K562 (cell line): ENCODE results near the gene ZBTB16. TPM values are rescaled to one million over a fixed set of nuclear protein-coding genes. Genes with fewer than 3 reads are reported as not detected.
A peak's percentile ranks its signal among the peaks of the same experiment; 100 is the strongest.

Source experiments
- CBFA2T2 ChIP-seq: fragments of 450-650 bp; conservative IDR thresholded peaks from 2 replicates; pipeline ENCODE4 v1.6.1; 2017; ENCODE audit warnings: mild to moderate bottlenecking
- CC2D1A ChIP-seq: fragments of 450-650 bp; IDR thresholded peaks from 2 replicates; pipeline ENCODE4 v1.6.1; 2017; ENCODE audit warnings: mild to moderate bottlenecking
- FOXK1 ChIP-seq: sonication (generic); formaldehyde crosslinking; IDR thresholded peaks from 2 replicates; pipeline ENCODE4 v1.8.0; 2022; ENCODE audit warnings: missing genetic modification reagents, mild to moderate bottlenecking, borderline replicate concordance
- GATAD2B ChIP-seq: fragments of 450-650 bp; IDR thresholded peaks from 2 replicates; pipeline ENCODE4 v1.6.1; 2017; ENCODE audit warnings: mild to moderate bottlenecking, borderline replicate concordance
- IRF2 ChIP-seq: sonication (generic); formaldehyde crosslinking; IDR thresholded peaks from 2 replicates; pipeline ENCODE4 v1.8.1; 2022; ENCODE audit warnings: mild to moderate bottlenecking, missing genetic modification reagents
- KDM5B ChIP-seq: fragments of 200-600 bp; sonication (generic); IDR thresholded peaks from 2 replicates; pipeline ENCODE4 v1.6.1; 2012; ENCODE audit warnings: low read depth, mild to moderate bottlenecking, moderate library complexity, low read length, control low read depth, inconsistent platforms; ENCODE audit not compliant: insufficient replicate concordance
- KHSRP ChIP-seq: fragments of 450-650 bp; IDR thresholded peaks from 2 replicates; pipeline ENCODE4 v1.6.1; 2017
- KLF10 ChIP-seq: fragments of 250-450 bp; sonication (Bioruptor Pico); IDR thresholded peaks from 2 replicates; pipeline ENCODE4 v1.6.1; 2021; ENCODE audit warnings: matching md5 sums
- KLF13 ChIP-seq: fragments of 450-650 bp; IDR thresholded peaks from 2 replicates; pipeline ENCODE4 v1.6.1; 2016; ENCODE audit warnings: missing genetic modification characterization, low read depth, mild to moderate bottlenecking, missing compliant biosample characterization, moderate library complexity, borderline replicate concordance
- MBD2 ChIP-seq: sonication (generic); IDR thresholded peaks from 2 replicates; pipeline ENCODE4 v1.6.1; 2016; ENCODE audit warnings: low read depth, borderline replicate concordance
- SRSF1 ChIP-seq: fragments of 200-400 bp; formaldehyde crosslinking; IDR thresholded peaks from 2 replicates; pipeline ENCODE4 v1.6.1; 2017; ENCODE audit warnings: mild to moderate bottlenecking, low read depth, low read length, moderate library complexity
- STAT5A ChIP-seq: IDR thresholded peaks from 2 replicates; pipeline ENCODE4 v1.6.1; 2012; ENCODE audit warnings: low read length, inconsistent platforms, borderline replicate concordance
- TCFL5 ChIP-seq: fragments of 250-450 bp; sonication (Bioruptor Pico); conservative IDR thresholded peaks from 2 replicates; pipeline ENCODE4 v1.6.1; 2021; ENCODE audit warnings: mild to moderate bottlenecking, moderate library complexity, matching md5 sums
- TFAP4 ChIP-seq: sonication (generic); formaldehyde crosslinking; IDR thresholded peaks from 2 replicates; pipeline ENCODE4 v1.8.0; 2022; ENCODE audit warnings: missing genetic modification reagents, mild to moderate bottlenecking, moderate library complexity, borderline replicate concordance
- THAP7 ChIP-seq: fragments of 250-450 bp; sonication (Bioruptor Pico); IDR thresholded peaks from 2 replicates; pipeline ENCODE4 v1.5.0; 2021
- XRCC3 ChIP-seq: fragments of 450-650 bp; IDR thresholded peaks from 2 replicates; pipeline ENCODE4 v1.6.1; 2017; ENCODE audit warnings: mild to moderate bottlenecking, moderate library complexity
- ZBTB26 ChIP-seq: fragments of 450-650 bp; formaldehyde crosslinking; IDR thresholded peaks from 2 replicates; pipeline ENCODE4 v1.4.0; 2022; ENCODE audit warnings: missing genetic modification characterization
- ZNF431 ChIP-seq: sonication (generic); formaldehyde crosslinking; IDR thresholded peaks from 2 replicates; pipeline ENCODE4 v1.8.0; 2022; ENCODE audit warnings: mild to moderate bottlenecking, missing genetic modification reagents
- ZNF518B ChIP-seq: fragments of 250-450 bp; sonication (Bioruptor Pico); IDR thresholded peaks from 2 replicates; pipeline ENCODE4 v1.5.0; 2021; ENCODE audit warnings: mild to moderate bottlenecking, moderate library complexity
- ZNF561 ChIP-seq: fragments of 450-650 bp; formaldehyde crosslinking; conservative IDR thresholded peaks from 2 replicates; pipeline ENCODE4 v1.4.0; 2020; ENCODE audit warnings: mild to moderate bottlenecking, moderate library complexity
- polyA plus RNA-seq, 8 experiments: library from polyadenylated mRNA; depleted of rRNA in 4 of 8; stranded (reverse) in 5 of 8; unstranded in 3 of 8; fragments of >200 nt; fragmentation: Nextera tagmentation in 2 of 8; fragmentation: Illumina TruSeq in 1 of 8; extraction: Ambion mirVana in 2 of 8; extraction: Trizol in 1 of 8; gene quantifications; 2 replicates each; pipeline versions ENCODE4 v1.2.1 to v1.2.3, GENCODE V29; 2011 to 2014; ENCODE audit warnings: inconsistent platforms in 1 of 8, missing spikeins in 1 of 8
- total RNA-seq, 7 experiments: library from RNA; depleted of rRNA in 6 of 7; stranded (reverse); fragments of >200 nt in 6 of 7; fragmentation: Illumina TruSeq in 2 of 7; extraction: Trizol in 2 of 7; gene quantifications; 2 replicates each; pipeline versions ENCODE4 v1.2.1 to v1.2.3, GENCODE V29; 2011 to 2021; ENCODE audit warnings: low replicate concordance in 1 of 7

ZBTB16 gene
- total and polyA plus RNA-seq, 9 of the 15 experiments (the other 6 are each of a cell fraction or from before 2014, with no cell fraction given) = 0.06 to 0.40 (median 0.24) TPM; not detected in 4

- TF ChIP-seq CC2D1A (0 out of 2 replicates have a peak, but pooled peaks have one; percentile 24), ZNF561 (CRISPR knock-in tag) (no peak), ZBTB26 (CRISPR knock-in tag) (no peak), TCFL5 (no peak), TFAP4 (CRISPR knock-in tag) (peak; percentile 76), CBFA2T2 (no peak; the same call in 1 of the 2 replicates), GATAD2B (no peak), STAT5A (peak; percentile 38; the same call in 1 of the 2 replicates), KLF13 (no peak; the same call in 1 of the 2 replicates), KLF10 (no peak), KDM5B (no peak), XRCC3 (no peak), ZNF431 (CRISPR knock-in tag) (no peak), MBD2 (no peak), FOXK1 (no peak), ZNF518B (CRISPR knock-in tag) (no peak), SRSF1 (no peak), IRF2 (CRISPR knock-in tag) (no peak), KHSRP (no peak), THAP7 (CRISPR knock-in tag) (no peak)
Measured at GRCh38 chr11:114159802-114160632, 100.5 kb downstream of the ZBTB16 start (continued).
